ENCODE measurements around the gene CNR2. TPM values are rescaled to one million over a fixed set of nuclear protein-coding genes. Genes with fewer than 3 reads are reported as not detected.

Gene CNR2
- total RNA-seq, 1 donor from 2014 or later: not detected

DNA sequence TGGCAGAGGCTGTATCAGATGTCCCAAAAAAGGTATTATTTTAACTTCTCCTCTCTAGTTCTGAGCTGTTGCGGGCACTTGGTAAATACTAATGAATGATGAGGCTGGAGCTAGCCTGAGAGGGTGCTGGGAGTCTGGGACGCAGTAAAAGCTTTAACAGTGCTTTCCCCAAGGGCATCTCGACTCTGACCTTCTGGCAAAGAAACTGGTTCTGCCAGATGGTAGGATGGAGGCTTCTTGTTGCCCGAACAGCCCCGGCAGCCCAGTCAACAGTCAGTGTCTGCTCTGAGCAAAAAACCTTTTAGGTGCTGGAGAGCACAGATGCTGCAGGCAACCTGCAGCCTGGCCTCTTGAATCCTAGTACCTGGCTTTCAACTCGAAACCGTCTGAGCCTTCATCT, 43.9 kb upstream of the CNR2 start:
- DNase-seq (ENCODE audit: low read depth): no peak
- Histone ChIP-seq H3K4me3 (ENCODE audit: low read depth, low read length) (no peak overlapping the region), H3K36me3 (ENCODE audit: control insufficient read depth, insufficient read depth, low read length) (no peaks in the 10 kb centered on the region), H3K27me3 (ENCODE audit: control insufficient read depth, insufficient read depth, low read length) (no peaks in the 10 kb centered on the region)
- TF ChIP-seq, protein P1, sequence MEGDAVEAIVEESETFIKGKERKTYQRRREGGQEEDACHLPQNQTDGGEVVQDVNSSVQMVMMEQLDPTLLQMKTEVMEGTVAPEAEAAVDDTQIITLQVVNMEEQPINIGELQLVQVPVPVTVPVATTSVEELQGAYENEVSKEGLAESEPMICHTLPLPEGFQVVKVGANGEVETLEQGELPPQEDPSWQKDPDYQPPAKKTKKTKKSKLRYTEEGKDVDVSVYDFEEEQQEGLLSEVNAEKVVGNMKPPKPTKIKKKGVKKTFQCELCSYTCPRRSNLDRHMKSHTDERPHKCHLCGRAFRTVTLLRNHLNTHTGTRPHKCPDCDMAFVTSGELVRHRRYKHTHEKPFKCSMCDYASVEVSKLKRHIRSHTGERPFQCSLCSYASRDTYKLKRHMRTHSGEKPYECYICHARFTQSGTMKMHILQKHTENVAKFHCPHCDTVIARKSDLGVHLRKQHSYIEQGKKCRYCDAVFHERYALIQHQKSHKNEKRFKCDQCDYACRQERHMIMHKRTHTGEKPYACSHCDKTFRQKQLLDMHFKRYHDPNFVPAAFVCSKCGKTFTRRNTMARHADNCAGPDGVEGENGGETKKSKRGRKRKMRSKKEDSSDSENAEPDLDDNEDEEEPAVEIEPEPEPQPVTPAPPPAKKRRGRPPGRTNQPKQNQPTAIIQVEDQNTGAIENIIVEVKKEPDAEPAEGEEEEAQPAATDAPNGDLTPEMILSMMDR (IDR thresholded peaks at IDR 0.05; ENCODE audit: insufficient read depth, low read length, poor library complexity, severe bottlenecking): no peak

DNA sequence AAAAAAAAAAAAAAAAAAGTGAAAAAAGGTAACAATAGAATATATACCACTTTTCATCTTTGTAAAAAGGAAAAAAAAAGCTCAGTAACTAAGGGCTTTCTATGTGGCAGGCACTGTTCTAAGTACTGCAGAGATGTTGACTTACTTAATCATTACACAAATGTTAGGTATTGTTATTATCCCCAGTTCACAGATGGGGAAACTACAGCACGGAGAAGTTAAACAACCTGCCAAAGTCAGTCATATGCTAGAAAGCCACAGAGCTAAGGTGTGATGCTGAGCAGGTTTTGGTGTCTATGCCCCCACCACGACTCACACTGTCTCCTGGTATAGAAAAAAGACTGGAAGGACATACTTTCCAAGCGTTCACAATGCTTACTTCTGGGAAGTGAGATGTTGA, 39.9 kb upstream of the CNR2 start:
- no peak overlapping the region for H3K4me3 ChIP-seq (ENCODE audit: low read depth, low read length)
- DNase-seq (ENCODE audit: low read depth): no peak
- H3K36me3 ChIP-seq (ENCODE audit: control insufficient read depth, insufficient read depth, low read length): no peaks in the 10 kb centered on the region
- no peaks in the 10 kb centered on the region for H3K27me3 ChIP-seq (ENCODE audit: control insufficient read depth, insufficient read depth, low read length)
- TF ChIP-seq, protein P1 (IDR thresholded peaks at IDR 0.05; ENCODE audit: insufficient read depth, low read length, poor library complexity, severe bottlenecking): no peak

DNA sequence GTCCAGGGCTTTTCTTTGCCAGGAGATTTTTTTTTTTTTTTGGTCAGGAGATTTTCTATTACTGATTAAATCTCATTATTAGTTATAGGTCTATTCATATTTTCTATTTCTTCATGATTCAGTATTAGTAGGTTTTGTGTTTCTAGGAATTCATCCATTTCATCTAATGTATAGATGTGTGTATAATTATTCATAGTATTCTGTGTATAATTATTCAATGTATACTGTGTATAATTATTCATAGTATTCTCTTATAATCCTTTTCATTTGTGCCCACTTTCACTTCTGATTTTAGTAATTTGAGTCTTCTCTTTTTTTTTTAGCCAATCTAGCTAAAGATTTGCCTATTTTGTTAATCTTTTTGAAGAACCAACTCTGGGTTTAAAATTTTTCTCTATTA, 34.2 kb upstream of the CNR2 start:
- DNase-seq (ENCODE audit: low read depth): no peak
- H3K4me3 ChIP-seq (ENCODE audit: low read depth, low read length): no peak overlapping the region
- H3K27me3 ChIP-seq (ENCODE audit: control insufficient read depth, insufficient read depth, low read length): no peaks in the 10 kb centered on the region
- TF ChIP-seq, protein P1 (IDR thresholded peaks at IDR 0.05; ENCODE audit: insufficient read depth, low read length, poor library complexity, severe bottlenecking): no peak
- no peaks in the 10 kb centered on the region for H3K36me3 ChIP-seq (ENCODE audit: control insufficient read depth, insufficient read depth, low read length)

DNA sequence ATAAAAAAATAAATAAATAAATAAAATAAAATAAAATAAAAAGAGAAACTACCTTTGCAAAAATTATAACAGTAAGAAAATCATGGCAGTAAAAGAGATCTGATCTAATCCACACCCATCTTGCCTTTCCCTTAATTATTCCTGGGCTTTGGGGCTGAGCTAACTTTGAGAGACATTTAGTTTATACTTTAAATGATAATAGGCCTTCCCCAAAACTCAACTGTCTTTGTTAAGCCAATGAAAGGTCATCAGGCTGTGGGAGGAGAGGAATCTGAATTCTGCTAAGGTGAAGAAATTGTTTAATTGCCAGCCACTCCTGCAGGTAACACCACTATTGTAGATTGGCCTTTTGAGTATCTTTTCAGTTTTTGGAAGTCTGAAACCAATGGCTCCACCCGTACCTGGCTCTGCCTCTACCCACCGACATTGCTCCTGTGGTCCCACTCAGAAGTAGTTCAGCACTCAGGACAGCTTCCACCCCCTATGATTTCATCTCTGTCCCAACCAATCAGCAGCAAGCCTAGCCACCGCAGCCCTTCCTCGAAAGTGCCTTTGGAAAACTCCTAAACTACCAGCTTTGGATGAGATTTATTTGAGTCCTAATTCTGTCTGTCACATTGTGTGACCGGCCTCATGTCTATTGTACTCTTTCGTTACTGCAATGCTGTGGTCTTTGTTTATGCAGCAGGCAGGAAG, 23.5 kb upstream of the CNR2 start:
- H3K4me3 ChIP-seq (ENCODE audit: low read depth, low read length): no peak overlapping the region
- H3K27me3 ChIP-seq (ENCODE audit: control insufficient read depth, insufficient read depth, low read length): no peaks in the 10 kb centered on the region
- no peaks in the 10 kb centered on the region for H3K36me3 ChIP-seq (ENCODE audit: control insufficient read depth, insufficient read depth, low read length)
- no peak for DNase-seq (ENCODE audit: low read depth)
- TF ChIP-seq, protein P1 (IDR thresholded peaks at IDR 0.05; ENCODE audit: insufficient read depth, low read length, poor library complexity, severe bottlenecking): no peak

DNA sequence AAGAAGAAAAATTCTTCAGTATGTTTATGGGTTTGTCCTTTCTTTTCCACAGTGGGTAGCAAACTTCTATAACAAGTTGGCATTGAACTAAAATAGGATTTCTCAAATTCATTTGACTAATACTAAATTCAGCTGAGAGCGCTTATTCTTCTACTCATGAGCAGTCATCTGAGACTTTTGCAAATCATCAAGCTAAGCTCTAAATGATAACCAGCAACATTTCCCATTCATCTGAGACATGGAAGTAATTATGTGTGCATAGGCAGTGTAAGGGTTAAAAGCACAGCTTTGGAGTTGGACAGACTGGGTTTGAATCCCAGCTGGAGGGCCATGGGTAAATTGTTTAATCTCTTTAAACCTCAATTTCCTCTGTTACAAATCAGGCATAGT, 18.3 kb upstream of the CNR2 start:
- no peak for DNase-seq (ENCODE audit: low read depth)
- Histone ChIP-seq H3K36me3 (ENCODE audit: control insufficient read depth, insufficient read depth, low read length) (no peaks in the 10 kb centered on the region), H3K4me3 (ENCODE audit: low read depth, low read length) (no peak overlapping the region), H3K27me3 (ENCODE audit: control insufficient read depth, insufficient read depth, low read length) (no peaks in the 10 kb centered on the region)
- TF ChIP-seq, protein P1 (IDR thresholded peaks at IDR 0.05; ENCODE audit: insufficient read depth, low read length, poor library complexity, severe bottlenecking): no peak
